KBM-7 (cell line): ENCODE results near the gene THAP3.

Experiments
- DNase-seq: peaks from one replicate; pipeline ENCODE4 v3.0.0-alpha.2; 2015
- in situ Hi-C: fragments of 300-500 bp; cut with MboI; formaldehyde crosslinking; loops from 2 replicates; pipeline ENCODE4 v1.14.3; 2020; ENCODE audit warnings: low sequenced_read_pairs, low pct_unique_long_range_greater_than_20kb, mixed read lengths

The THAP3 gene, protein sequence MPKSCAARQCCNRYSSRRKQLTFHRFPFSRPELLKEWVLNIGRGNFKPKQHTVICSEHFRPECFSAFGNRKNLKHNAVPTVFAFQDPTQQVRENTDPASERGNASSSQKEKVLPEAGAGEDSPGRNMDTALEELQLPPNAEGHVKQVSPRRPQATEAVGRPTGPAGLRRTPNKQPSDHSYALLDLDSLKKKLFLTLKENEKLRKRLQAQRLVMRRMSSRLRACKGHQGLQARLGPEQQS

DNA sequence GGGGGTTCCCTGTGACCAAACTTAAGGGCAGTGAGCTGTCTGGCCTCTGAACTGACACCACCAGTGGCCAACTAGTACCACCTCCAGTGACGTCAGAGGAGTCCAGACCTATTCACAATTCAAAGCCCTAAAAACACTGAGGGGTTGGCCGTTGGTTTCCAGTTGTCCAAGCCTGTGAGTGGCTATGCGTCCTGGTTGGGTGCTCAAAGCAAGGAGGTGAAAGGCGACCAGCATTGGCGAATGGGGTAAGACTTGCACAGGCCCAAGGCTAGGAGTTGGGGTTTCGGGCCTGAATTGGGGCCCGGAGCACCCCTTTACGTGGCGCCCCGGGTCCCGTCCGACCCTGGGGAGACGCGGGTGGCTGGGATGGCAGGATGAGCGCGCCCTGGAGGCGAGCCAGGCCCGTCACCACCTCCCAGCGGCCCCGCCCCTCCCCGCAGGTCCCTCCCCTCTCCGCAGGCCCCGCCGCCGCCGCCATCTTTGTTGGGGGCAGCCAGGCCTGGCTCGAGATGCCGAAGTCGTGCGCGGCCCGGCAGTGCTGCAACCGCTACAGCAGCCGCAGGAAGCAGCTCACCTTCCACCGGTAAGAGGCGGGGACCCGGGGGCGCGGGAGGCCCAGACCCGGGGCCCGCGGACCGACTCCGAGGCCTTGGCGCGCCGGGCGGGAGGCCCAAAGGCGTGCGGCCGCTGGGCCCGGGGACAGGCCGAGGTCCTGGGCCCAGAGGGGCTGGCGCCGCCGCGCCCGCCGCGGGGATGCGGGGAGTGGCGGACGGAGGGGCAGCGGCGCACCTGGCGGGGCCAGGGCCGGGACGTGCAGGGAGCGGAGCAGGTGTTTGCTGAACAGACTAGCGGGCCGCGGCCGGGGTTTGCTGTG lies at the start of gene THAP3:
THAP3 (plus strand) TSS at position 159 of the 874 bp plus-strand sequence; CDS start at position 510, 351 bp downstream.
- DNase-seq: peak; percentile 74
- in situ Hi-C loops: no loop called here

DNA sequence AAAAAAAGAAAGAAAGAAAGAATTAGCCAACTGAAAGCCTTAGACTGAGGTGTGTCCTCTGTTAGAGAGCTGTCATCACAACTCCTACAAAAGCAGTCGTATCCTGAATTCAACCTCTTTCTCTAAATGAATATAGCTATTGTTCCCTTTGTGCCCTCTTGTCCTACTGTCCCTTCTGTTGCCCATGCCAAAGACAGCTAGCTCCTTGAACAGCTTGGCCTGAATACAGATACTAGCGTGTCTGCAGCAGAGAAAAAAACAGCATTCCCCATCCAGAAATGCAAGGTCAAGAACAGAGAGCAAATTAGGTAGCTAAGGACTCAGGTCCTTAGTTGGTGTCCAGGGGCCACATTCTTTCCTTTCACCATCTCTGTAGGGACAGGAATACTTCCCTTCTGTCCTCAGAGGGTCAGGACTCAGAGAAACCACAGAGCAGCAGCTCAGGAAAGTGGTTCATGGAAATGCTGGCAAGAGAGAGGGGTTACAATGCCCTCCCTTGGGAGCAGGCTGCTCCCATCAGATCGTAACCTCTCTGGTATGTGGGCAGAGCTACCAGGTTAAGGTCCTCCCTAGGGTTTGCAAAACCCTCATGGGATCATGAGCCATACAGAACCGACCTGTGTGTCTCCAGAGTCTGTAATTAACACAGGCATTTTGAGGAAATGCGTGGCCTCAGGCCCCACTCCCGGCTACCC lies 46.7 kb upstream of the THAP3 start:
- DNase-seq: no peak
- in situ Hi-C loops: no loop called here

DNA sequence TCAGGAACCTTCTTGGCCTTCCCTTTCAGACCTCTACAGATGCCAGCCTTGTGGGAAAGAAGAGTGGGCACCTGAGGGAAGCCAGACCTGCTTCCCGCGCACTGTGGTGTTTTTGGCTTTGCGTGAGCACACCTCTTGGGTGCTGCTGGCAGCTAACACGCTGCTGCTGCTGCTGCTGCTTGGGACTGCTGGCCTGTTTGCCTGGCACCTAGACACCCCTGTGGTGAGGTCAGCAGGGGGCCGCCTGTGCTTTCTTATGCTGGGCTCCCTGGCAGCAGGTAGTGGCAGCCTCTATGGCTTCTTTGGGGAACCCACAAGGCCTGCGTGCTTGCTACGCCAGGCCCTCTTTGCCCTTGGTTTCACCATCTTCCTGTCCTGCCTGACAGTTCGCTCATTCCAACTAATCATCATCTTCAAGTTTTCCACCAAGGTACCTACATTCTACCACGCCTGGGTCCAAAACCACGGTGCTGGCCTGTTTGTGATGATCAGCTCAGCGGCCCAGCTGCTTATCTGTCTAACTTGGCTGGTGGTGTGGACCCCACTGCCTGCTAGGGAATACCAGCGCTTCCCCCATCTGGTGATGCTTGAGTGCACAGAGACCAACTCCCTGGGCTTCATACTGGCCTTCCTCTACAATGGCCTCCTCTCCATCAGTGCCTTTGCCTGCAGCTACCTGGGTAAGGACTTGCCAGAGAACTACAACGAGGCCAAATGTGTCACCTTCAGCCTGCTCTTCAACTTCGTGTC lies 45.9 kb upstream of the THAP3 start:
- no peak for DNase-seq
- in situ Hi-C loops: no loop called here

DNA sequence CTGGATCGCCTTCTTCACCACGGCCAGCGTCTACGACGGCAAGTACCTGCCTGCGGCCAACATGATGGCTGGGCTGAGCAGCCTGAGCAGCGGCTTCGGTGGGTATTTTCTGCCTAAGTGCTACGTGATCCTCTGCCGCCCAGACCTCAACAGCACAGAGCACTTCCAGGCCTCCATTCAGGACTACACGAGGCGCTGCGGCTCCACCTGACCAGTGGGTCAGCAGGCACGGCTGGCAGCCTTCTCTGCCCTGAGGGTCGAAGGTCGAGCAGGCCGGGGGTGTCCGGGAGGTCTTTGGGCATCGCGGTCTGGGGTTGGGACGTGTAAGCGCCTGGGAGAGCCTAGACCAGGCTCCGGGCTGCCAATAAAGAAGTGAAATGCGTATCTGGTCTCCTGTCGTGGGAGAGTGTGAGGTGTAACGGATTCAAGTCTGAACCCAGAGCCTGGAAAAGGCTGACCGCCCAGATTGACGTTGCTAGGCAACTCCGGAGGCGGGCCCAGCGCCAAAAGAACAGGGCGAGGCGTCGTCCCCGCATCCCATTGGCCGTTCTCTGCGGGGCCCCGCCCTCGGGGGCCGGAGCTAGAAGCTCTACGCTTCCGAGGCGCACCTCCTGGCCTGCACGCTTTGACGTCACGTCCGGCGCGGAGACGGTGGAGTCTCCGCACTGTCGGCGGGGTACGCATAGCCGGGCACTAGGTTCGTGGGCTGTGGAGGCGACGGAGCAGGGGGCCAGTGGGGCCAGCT lies 45.1 kb upstream of the THAP3 start, which contains the start of gene ZBTB48:
ZBTB48 (plus strand) TSS at position 621 of the 745 bp plus-strand sequence. CDS start 616 bp downstream, outside the sequence.
- peak; percentile 96 for DNase-seq
- in situ Hi-C loops: no loop called here

DNA sequence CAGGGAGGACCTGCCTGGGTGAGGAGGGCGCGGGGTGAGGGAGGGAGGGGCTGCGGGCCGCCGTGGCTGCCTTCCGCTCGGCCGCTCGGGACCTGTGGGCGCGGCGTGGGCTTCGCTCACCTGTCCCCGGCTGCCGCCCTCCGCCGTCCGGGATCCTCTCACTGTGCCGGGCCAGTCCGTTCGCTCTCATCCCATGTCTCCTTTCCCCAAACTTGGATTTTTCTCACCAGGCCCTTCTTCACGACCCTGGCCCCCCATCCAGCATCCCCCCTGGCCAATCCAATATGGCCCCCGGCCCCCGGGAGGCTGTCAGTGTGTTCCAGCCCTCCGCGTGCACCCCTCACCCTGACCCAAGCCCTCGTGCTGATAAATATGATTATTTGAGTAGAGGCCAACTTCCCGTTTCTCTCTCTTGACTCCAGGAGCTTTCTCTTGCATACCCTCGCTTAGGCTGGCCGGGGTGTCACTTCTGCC lies 44.5 kb upstream of the THAP3 start:
- in situ Hi-C loops: no loop called here
- DNase-seq: peak; percentile 60

DNA sequence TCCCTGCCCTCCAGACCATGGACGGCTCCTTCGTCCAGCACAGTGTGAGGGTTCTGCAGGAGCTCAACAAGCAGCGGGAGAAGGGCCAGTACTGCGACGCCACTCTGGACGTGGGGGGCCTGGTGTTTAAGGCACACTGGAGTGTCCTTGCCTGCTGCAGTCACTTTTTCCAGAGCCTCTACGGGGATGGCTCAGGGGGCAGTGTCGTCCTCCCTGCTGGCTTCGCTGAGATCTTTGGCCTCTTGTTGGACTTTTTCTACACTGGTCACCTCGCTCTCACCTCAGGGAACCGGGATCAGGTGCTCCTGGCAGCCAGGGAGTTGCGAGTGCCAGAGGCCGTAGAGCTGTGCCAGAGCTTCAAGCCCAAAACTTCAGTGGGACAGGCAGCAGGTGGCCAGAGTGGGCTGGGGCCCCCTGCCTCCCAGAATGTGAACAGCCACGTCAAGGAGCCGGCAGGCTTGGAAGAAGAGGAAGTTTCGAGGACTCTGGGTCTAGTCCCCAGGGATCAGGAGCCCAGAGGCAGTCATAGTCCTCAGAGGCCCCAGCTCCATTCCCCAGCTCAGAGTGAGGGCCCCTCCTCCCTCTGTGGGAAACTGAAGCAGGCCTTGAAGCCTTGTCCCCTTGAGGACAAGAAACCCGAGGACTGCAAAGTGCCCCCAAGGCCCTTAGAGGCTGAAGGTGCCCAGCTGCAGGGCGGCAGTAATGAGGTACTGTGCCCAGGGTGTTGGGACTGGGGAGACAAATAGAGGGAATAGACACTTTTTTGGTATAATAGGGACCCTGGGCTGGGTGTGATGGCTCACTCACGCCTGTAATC lies 43.9 kb upstream of the THAP3 start:
- in situ Hi-C loops: no loop called here
- peak; percentile 73 for DNase-seq

DNA sequence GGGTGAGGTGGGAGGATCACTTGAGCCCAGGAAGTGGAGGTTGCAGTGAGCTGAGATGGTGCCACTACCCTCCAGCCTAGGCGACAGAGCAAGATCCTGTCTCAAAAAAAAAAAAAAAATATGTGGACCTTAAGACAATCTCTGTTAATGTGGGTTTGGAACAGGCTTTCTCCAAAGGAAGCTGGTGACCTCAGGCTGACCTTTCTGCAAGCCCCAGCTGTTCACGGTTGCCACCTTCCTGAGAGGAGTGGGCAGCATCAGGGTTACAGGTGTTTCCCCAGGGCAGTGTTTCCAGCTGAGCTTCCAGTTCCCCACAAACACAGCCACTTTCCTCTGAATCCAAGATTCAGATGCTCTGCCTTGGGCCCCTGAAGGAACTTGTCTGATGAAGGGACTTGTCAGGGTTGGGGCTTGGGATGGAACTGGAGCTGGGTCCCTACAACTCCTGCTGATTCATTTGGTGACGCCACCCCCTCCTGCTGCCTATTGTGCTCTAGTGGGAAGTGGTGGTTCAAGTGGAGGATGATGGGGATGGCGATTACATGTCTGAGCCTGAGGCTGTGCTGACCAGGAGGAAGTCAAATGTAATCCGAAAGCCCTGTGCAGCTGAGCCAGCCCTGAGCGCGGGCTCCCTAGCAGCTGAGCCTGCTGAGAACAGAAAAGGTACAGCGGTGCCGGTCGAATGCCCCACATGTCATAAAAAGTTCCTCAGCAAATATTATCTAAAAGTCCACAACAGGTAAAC lies 42.9 kb upstream of the THAP3 start:
- peak; percentile 77 for DNase-seq
- in situ Hi-C loops: no loop called here

DNA sequence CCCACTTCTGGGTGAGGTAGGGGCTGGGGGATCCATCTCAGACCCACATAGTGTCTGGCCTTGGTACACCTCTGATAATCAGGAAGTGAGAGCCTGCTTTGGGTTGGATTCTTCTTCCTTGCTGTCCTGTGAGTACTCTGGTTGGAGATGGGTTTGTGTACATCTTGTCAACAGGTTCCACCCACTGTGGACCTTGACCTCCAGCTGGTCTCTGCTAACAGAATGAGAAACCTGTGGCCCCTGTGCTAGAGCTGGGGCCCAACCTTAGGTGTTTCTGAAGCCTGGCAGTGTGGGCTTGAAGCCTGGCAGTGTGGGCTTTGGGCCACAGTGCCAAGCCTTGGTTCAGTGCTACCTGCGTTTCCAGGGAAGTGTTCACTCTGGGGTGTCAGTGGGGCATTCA lies 42.3 kb upstream of the THAP3 start:
- DNase-seq: no peak
- in situ Hi-C loops: no loop called here

DNA sequence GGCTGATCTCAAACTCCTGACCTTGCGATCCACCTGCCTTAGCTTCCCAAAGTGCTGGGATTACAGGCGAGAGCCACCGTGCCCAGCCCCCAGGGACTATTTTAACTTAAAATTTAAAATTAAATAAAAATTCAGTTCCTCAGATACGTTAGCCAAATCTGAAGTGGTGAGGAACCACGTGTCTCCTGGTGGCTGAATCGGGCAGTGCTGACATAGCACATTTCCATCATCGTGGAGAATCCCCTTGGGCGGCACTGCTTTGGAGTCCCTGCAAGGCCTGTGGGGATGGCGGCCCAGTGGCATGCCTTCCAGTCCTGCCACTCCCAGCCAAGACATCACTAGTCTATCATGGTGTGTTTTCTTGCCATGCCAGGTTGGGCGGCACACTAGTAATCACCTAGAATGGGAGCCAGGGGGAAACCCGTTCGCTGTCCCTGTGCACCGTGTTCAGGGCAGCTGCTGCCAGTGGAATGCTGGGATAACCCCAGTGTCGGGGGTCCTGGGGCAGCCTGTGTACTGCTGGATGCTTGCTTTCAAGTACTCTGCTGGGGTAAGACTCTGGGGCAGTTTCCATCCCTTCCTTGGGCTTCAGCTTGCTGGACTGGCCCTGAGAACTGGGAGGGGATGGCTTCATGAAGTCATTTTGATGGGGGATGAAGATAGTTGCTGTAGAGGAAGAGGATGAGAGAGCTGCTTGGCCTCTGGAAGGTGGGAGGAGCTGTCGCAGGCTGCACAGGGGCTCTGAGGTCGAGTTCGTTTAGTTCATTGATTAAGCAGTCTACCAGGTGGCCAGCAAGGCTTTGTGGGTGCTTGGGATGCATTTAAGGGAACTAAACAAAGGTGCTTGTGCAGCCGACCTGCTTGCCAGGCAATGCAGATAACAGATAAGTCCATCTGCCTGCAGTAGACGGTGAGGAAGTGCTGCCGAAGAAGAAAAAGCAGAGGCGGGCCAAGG lies 40.3 kb upstream of the THAP3 start:
- DNase-seq: no peak
- in situ Hi-C loops: no loop called here

DNA sequence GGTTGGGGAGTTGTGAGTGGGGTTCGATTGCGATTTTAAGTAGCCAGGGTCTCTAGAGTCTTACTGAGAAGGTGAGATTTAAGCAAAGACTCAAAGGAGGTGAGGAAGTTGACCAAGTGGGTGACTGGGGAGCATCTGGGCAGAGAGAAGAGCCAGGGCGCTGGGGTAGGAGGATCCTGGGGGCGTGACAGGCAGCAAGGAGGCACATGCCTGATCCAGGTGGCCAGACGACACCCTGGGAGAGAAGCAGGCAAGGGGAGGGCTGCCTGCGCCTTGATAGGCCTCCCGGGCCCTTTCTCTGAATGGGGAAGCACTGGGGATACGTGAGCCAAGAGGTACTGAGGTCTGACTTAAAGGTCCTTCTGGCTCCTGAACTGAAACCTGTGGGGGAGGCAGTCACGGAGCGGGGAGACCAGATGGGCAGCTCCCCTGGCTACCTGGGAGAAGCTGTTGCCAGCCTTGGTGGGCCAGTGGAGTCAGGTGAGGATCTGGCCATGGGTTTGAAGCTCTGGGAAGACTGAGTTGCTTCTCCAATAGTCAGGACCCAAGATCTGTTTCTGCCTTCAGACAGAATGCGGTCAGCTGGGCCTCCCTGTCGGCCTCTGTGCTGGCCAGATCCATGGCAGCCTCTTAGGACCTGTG lies 39.5 kb upstream of the THAP3 start:
- no peak for DNase-seq
- in situ Hi-C loops: no loop called here

DNA sequence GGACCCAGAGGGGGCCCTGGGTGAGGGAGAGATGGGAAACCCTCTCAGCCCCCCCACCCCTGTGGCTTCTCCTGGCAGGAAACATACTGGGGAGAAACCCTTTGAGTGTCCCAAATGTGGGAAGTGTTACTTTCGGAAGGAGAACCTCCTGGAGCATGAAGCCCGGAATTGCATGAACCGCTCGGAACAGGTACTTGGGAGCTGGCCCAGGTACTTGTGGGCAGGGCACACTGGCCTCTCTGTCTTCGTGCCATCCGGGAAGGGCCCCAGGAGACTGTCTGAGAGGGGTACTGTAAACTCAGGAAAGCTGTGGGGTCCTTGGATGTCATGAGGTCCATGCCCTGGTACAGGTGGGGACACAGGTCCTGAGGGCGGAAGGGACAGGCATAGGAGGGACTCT lies 38.8 kb upstream of the THAP3 start:
- DNase-seq: no peak
- in situ Hi-C loops: no loop called here

DNA sequence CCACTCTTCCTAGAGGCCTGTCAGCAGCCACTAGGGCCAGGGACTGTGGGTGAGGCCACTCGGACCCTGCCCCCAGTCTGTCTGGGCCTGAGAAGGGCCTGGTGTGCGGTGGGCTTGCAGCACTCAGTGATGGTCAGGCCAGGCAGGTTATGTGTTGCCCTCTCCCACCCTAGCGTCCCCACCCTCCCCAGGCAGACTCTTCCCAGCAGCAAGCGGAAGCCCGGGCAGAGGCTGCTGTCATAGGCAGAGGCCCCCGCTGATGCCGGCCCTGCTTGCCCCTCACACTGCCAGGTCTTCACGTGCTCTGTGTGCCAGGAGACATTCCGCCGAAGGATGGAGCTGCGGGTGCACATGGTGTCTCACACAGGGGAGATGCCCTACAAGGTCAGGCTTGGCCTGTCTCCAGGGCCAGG lies 38.3 kb upstream of the THAP3 start:
- no peak for DNase-seq
- in situ Hi-C loops: no loop called here

DNA sequence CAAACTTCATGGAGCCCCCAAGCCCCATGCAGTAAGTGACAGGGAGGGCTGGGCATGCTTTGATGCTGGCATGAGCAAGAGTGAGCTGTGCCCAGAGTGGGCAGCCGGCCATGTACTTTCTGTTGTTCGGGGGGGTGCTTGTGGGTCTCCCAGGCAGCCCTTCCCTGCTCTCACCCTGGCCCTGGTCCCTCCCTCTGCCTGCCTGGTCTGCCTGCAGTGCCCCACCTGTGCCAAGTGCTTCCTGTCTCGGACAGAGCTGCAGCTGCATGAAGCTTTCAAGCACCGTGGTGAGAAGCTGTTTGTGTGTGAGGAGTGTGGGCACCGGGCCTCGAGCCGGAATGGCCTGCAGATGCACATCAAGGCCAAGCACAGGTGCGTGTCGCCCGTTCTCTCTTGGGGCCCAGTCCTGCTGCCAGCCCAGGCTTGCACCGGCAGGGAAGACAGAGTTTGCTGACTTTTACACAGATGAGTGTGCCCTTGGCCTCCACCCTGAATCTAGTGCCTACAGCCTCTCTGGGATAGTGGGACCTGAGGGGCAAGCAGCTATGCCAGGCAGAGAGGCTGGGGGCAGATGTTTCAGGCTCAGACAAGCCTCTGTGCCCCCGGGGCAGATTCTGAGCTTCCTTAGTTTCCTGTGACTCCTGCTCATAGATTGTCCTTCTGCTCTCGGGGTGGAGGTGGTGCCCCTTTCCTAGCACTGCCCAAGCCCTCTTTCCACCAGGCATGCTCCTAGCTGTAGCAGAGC lies 37.2 kb upstream of the THAP3 start:
- no peak for DNase-seq
- in situ Hi-C loops: no loop called here

DNA sequence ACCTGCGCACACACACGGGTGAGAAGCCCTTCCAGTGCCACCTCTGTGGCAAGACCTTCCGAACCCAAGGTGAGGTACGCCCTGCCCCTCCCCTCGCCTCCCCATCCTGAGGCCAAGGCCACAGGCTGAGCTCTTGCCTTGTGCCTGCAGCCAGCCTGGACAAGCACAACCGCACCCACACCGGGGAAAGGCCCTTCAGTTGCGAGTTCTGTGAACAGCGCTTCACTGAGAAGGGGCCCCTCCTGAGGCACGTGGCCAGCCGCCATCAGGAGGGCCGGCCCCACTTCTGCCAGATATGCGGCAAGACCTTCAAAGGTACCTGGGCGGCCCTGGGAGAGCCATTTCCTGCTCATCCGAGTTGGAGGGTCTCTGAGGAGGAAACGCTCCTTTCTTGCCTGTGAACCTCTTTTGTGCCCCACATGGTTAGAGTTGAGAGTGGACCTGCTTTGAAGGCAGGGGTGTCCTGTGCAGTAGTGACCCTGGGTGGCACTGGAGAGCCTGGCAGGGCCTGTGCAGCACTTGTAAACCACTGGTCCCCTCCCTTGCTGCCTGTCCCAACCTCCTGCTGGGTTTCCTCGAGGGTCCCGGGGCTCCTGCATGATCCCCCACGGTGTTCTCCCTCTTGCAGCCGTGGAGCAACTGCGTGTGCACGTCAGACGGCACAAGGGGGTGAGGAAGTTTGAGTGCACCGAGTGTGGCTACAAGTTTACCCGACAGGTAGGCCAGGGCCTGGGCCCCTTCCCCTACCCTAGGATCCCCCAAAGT lies 36.4 kb upstream of the THAP3 start:
- DNase-seq: no peak
- in situ Hi-C loops: no loop called here
